HEK293 (cell line): ENCODE measurements around the gene DDX24.

Experiments
- CTCF ChIP-seq: fragments of 450-650 bp; formaldehyde crosslinking; IDR thresholded peaks from 2 replicates; pipeline ENCODE4 v1.5.1; 2016; ENCODE audit warnings: missing biosample characterization, missing genetic modification characterization
- ELK4 ChIP-seq: IDR thresholded peaks from 2 replicates; pipeline ENCODE4 v1.6.1; 2011; ENCODE audit warnings: mild to moderate bottlenecking, low read depth, low read length, borderline replicate concordance
- GLI4 ChIP-seq: fragments of 450-650 bp; formaldehyde crosslinking; IDR thresholded peaks from 2 replicates; pipeline ENCODE4 v1.5.1; 2016; ENCODE audit warnings: missing biosample characterization, missing genetic modification characterization
- HOXC10 ChIP-seq: sonication (generic); formaldehyde crosslinking; IDR thresholded peaks from 2 replicates; pipeline ENCODE4 v1.8.1; 2023; ENCODE audit warnings: mild to moderate bottlenecking, missing genetic modification reagents
- ZBTB20 ChIP-seq: fragments of 450-650 bp; formaldehyde crosslinking; IDR thresholded peaks from 2 replicates; pipeline ENCODE4 v1.5.1; 2016; ENCODE audit warnings: missing biosample characterization, missing genetic modification characterization
- ZNF121 ChIP-seq: fragments of 450-650 bp; formaldehyde crosslinking; IDR thresholded peaks from 2 replicates; pipeline ENCODE4 v1.5.1; 2016; ENCODE audit warnings: missing biosample characterization, missing genetic modification characterization
- ZNF146 ChIP-seq: fragments of 450-650 bp; formaldehyde crosslinking; IDR thresholded peaks from 2 replicates; pipeline ENCODE4 v1.5.1; 2016; ENCODE audit warnings: missing biosample characterization, missing genetic modification characterization
- ZNF266 ChIP-seq: fragments of 450-650 bp; formaldehyde crosslinking; IDR thresholded peaks from 2 replicates; pipeline ENCODE4 v1.5.1; 2016; ENCODE audit warnings: missing biosample characterization, missing genetic modification characterization, low read depth
- ZNF514 ChIP-seq: fragments of 450-650 bp; formaldehyde crosslinking; IDR thresholded peaks from 2 replicates; pipeline ENCODE4 v1.5.1; 2016; ENCODE audit warnings: missing biosample characterization, missing genetic modification characterization
- ZNF610 ChIP-seq: fragments of 450-650 bp; formaldehyde crosslinking; IDR thresholded peaks from 2 replicates; pipeline ENCODE4 v1.5.1; 2016; ENCODE audit warnings: missing biosample characterization, missing genetic modification characterization, borderline replicate concordance
- ZNF701 ChIP-seq: fragments of 450-650 bp; formaldehyde crosslinking; IDR thresholded peaks from 2 replicates; pipeline ENCODE4 v1.5.1; 2016; ENCODE audit warnings: missing biosample characterization, missing genetic modification characterization
- ZXDB ChIP-seq: fragments of 450-650 bp; formaldehyde crosslinking; IDR thresholded peaks from 2 replicates; pipeline ENCODE4 v1.5.1; 2016; ENCODE audit warnings: missing biosample characterization, missing genetic modification characterization

- TF ChIP-seq GLI4: no peak
- TF ChIP-seq CTCF (tag by site-specific recombination): no peak
- TF ChIP-seq ZNF610 (tag by site-specific recombination): no peak
- no peak for TF ChIP-seq ZNF146 (tag by site-specific recombination)
- TF ChIP-seq ZNF121 (tag by site-specific recombination): no peak
- TF ChIP-seq ZNF701: no peak
- no peak for TF ChIP-seq ZNF266 (tag by site-specific recombination)
- TF ChIP-seq ZBTB20 (tag by site-specific recombination): no peak
- no peak for TF ChIP-seq HOXC10 (CRISPR knock-in tag)
- TF ChIP-seq ELK4: no peak
- no peak for TF ChIP-seq ZNF514
- TF ChIP-seq ZXDB (tag by site-specific recombination): no peak
Measured at GRCh38 chr14:94042433-94043091, 38.4 kb downstream of the DDX24 start.
